Measurements from ENCODE around the gene UGT2B17. TPM values are rescaled to one million over a fixed set of nuclear protein-coding genes. Genes with fewer than 3 reads are reported as not detected.

Gene UGT2B17
- total RNA-seq, result under 1 TPM in 2 of 4 donors, not detected in 2; 0.33 to 0.34 TPM

DNA sequence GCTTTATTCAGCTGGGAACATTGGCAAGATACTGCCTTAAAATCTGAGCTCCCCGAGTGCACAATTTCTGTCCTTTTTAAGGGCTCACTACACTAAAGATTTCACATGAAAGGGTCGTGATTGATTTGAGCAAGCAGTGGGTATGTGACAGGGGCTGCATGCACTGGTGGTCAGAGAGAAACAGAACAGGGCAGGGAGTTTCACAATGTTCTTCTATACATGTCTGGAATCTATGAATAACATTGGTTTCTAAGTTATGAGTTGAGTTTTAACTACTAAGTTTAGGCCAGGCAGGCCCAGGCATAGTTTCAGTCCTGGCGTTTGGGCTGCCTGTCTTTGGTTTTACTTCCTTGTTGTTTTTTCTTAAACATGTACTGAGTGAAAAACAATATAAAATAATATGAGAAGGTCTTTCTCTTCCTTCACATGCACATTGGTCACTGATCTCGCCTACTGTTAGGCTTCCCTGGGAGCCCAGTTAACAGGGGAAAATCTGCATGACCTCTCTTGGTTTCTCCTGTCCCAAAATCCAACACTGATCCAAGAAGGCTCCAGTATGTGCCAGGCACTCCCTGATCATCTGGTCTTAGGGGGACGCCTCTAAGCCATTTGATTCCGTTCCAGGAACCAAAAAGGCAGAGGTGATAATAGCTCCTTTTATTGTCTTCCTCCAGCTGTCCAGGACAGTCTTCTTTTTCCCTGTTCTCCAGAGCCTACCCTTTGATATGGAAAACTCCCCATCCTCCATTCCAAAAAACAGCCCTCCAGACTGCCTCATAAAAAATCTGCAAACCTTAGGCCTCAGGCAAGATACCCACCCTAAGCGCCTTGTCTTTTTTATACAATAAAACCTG lies at the start of gene UGT2B17:
Gene UGT2B17, minus strand, starts transcription at position 51 of the 854 bp plus-strand sequence. CDS start 7,838 bp downstream, outside the sequence.
- TF ChIP-seq, protein P1, sequence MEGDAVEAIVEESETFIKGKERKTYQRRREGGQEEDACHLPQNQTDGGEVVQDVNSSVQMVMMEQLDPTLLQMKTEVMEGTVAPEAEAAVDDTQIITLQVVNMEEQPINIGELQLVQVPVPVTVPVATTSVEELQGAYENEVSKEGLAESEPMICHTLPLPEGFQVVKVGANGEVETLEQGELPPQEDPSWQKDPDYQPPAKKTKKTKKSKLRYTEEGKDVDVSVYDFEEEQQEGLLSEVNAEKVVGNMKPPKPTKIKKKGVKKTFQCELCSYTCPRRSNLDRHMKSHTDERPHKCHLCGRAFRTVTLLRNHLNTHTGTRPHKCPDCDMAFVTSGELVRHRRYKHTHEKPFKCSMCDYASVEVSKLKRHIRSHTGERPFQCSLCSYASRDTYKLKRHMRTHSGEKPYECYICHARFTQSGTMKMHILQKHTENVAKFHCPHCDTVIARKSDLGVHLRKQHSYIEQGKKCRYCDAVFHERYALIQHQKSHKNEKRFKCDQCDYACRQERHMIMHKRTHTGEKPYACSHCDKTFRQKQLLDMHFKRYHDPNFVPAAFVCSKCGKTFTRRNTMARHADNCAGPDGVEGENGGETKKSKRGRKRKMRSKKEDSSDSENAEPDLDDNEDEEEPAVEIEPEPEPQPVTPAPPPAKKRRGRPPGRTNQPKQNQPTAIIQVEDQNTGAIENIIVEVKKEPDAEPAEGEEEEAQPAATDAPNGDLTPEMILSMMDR (IDR thresholded peaks at IDR 0.05; ENCODE audit: low read depth), result no peak

- TF ChIP-seq, protein P1 (IDR thresholded peaks at IDR 0.05; ENCODE audit: low read depth), result no peak
Measured at GRCh38 chr4:68617003-68617698, 41.0 kb upstream of the UGT2B17 start.

- TF ChIP-seq, protein P1 (IDR thresholded peaks at IDR 0.05; ENCODE audit: low read depth), result no peak
Measured at GRCh38 chr4:68615699-68616422, 39.7 kb upstream of the UGT2B17 start.

DNA sequence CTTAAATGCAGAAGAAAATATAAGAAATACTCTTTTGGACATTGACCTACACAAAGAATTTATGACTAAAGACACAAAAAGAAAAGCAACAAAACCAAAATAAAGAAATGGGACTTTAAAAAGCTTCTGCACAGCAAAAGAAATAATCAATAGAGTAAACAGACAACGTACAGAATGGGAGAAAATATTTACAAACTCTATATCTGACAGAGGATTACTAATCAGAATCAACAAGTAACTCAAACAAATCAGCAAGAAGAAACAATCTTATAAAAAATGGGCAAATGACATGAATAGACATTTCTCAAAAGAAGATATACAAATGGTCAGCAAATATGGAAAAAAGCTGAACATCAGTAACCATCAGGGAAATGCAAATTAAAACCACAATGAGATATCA lies 37.6 kb upstream of the UGT2B17 start:
- TF ChIP-seq, protein P1 (IDR thresholded peaks at IDR 0.05; ENCODE audit: low read depth), result no peak

DNA sequence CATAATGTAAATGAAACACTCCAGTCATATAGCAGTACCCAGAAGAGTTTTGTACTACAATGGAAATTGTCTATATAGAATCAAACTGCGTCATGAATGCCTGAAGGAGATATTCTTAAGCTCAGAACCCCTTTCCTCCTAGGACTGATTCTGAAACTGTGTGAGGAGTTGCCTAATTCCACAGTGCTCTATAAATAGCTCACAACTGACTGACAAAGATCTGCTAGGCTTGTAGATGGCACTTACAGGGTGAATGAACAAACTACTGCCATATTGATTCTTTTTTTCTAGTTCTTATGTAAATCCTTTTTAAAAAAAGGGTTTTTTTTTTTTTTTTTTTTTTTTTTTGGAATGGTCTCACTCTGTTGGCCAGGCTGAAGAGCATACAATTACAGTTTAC lies 30.1 kb upstream of the UGT2B17 start:
- TF ChIP-seq, protein P1 (IDR thresholded peaks at IDR 0.05; ENCODE audit: low read depth), result no peak

DNA sequence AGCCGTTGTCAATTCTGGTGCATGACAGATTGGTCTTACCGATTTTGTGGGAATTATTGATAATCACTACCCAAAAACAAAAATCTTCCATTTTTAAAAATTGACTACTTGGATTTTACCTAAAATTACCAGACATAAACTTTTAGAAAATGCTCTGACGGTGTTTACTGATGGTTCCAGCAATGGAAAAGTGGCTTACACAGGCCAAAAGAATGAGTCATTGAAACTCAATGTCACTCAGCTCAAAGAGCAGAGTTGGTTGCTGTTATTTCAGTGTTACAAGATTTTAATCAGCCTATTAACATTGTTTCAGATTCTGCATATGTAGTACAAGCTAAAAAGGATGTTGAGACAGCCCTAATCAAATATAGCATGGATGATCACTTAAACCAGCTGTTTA lies 23.0 kb upstream of the UGT2B17 start:
- TF ChIP-seq, protein P1 (IDR thresholded peaks at IDR 0.05; ENCODE audit: low read depth), result no peak

- TF ChIP-seq, protein P1 (IDR thresholded peaks at IDR 0.05; ENCODE audit: low read depth), result no peak
Measured at GRCh38 chr4:68597482-68597881, 21.4 kb upstream of the UGT2B17 start.

All from subcutaneous adipose tissue (tissue), 4 donors.